Panc1 (cell line): ENCODE data around the gene CNN3. TPM values are rescaled to one million over a fixed set of nuclear protein-coding genes. Genes with fewer than 3 reads are reported as not detected.

Experiments
- ATAC-seq: fragments of 200-7000 bp; cut with Tn5 transposase; 2 replicates; pipeline ENCODE4 v1.9.1; 2020; ENCODE audit warnings: mild to moderate bottlenecking, moderate library complexity
- BruUV-seq: library from RNA; stranded (reverse); fragments of 400-500 nt; replicated peaks from 2 replicates; lab custom pipeline; 2021; lab: Mats Ljungman, UMichigan
- CTCF ChIA-PET: fragments of 300-600 bp; sonication (Branson Sonifier 250); formaldehyde crosslinking; loops from one replicate; lab custom pipeline; 2022; ENCODE audit warnings: antibody characterized with exemption; lab: Charles Lee
- POLR2A ChIA-PET: fragments of 300-600 bp; sonication (Branson Sonifier 250); formaldehyde crosslinking; loops from one replicate; lab custom pipeline; 2022; ENCODE audit warnings: antibody characterized with exemption; lab: Charles Lee
- DNase-seq: peaks from one replicate; pipeline ENCODE4 v3.0.0-alpha.2; 2010; ENCODE audit warnings: low read depth, low spot score
- H3K27ac ChIP-seq: 2 replicates; pipeline ENCODE4 v1.5.1; 2011; ENCODE audit warnings: mild to moderate bottlenecking, low read length, inconsistent platforms
- H3K27me3 ChIP-seq: fragments of 200-500 bp; sonication (Bioruptor generic); 2 replicates; pipeline ENCODE4 v1.6.0; 2014; ENCODE audit warnings: low read length, inconsistent platforms; ENCODE audit not compliant: control insufficient read depth, insufficient read depth
- H3K36me3 ChIP-seq: fragments of 200-500 bp; sonication (Bioruptor generic); 2 replicates; pipeline ENCODE4 v1.5.1; 2014; ENCODE audit warnings: inconsistent platforms, mild to moderate bottlenecking, low read length, moderate library complexity; ENCODE audit not compliant: control insufficient read depth, insufficient read depth
- H3K4me1 ChIP-seq: 2 replicates; pipeline ENCODE4 v1.5.1; 2011; ENCODE audit warnings: inconsistent platforms, mild to moderate bottlenecking, low read length, moderate library complexity; ENCODE audit not compliant: control insufficient read depth, insufficient read depth
- H3K4me3 ChIP-seq, 2 experiments: 2 replicates each; pipeline ENCODE4 v1.5.1; 2011 to 2012; ENCODE audit warnings: low read depth in 2 of 2, low read length in 2 of 2, mild to moderate bottlenecking in 2 of 2, inconsistent platforms in 1 of 2, moderate library complexity in 1 of 2
- H3K9me3 ChIP-seq: fragments of 200-500 bp; sonication (Bioruptor generic); 2 replicates; pipeline ENCODE4 v1.5.1; 2014; ENCODE audit warnings: low read depth, mild to moderate bottlenecking, inconsistent platforms, low read length, moderate library complexity; ENCODE audit not compliant: control insufficient read depth, insufficient read depth
- POLR2AphosphoS5 ChIP-seq: IDR thresholded peaks from 2 replicates; pipeline ENCODE4 v1.6.1; 2012; ENCODE audit warnings: mild to moderate bottlenecking, low read depth, low read length, moderate library complexity
- SIN3A ChIP-seq: IDR thresholded peaks from 2 replicates; pipeline ENCODE4 v1.6.1; 2012; ENCODE audit warnings: low read depth, mild to moderate bottlenecking, low read length, moderate library complexity, borderline replicate concordance; ENCODE audit not compliant: insufficient read depth
- TCF7L2 ChIP-seq: IDR thresholded peaks from 2 replicates; pipeline ENCODE4 v1.6.1; 2011; ENCODE audit warnings: mild to moderate bottlenecking, low read depth, low read length, inconsistent platforms
- in situ Hi-C: cut with HindIII; loops from 2 replicates; pipeline ENCODE4 v1.10.0; 2016; ENCODE audit warnings: low sequenced_read_pairs, low pct_unique_long_range_greater_than_20kb
- intact Hi-C: fragments of 100-400 bp; cut with micrococcal nuclease; formaldehyde crosslinking; loops from one replicate; pipeline ENCODE4 v1.10.0; 2022; ENCODE audit not compliant: unreplicated experiment
- total RNA-seq: library from RNA; stranded (reverse); gene quantifications from one replicate; pipeline ENCODE4 v1.2.1, GENCODE V29; 2021; ENCODE audit not compliant: unreplicated experiment
- TF ChIP-seq, protein P1 (sequence below): fragments of 450-650 bp; IDR thresholded peaks from 2 replicates; pipeline ENCODE4 v1.5.1; 2017; ENCODE audit warnings: mild to moderate bottlenecking
- TF ChIP-seq, protein P2 (sequence below), 2 experiments: IDR thresholded peaks; 2 replicates each; pipeline ENCODE4 v1.6.1; 2011 to 2012; ENCODE audit warnings: low read depth in 2 of 2, control low read depth in 1 of 2, low read length in 1 of 2, mild to moderate bottlenecking in 1 of 2, moderate library complexity in 1 of 2; ENCODE audit not compliant: insufficient read depth in 1 of 2

Gene CNN3
- total RNA-seq, 1 experiment from 2014 or later: 72.3 TPM

DNA sequence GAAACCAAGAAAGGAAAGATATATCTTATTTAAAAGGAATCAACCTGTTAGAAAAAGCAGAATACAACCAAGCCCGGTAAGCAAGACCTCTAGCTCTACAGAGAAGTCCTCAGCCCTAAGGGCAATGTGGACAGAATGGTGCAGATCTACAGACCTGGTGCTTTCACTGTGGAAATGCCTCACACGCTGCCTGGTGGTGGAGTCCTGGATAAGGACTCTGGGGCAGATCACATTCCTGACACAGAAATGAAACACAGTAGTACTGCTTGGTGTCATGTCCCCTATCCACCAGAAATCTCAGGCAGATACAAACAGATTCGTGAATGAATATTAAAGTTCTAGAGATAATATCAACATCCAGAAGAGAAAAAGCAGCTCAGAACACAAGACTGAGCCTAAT lies 6.8 kb downstream of the CNN3 start:
- BruUV-seq: no TSS peak
- intact Hi-C loops: loop anchor here (10.0 kb wide), 1 partner anchor 55 kb away; no protein-coding TSS in a partner anchor

DNA sequence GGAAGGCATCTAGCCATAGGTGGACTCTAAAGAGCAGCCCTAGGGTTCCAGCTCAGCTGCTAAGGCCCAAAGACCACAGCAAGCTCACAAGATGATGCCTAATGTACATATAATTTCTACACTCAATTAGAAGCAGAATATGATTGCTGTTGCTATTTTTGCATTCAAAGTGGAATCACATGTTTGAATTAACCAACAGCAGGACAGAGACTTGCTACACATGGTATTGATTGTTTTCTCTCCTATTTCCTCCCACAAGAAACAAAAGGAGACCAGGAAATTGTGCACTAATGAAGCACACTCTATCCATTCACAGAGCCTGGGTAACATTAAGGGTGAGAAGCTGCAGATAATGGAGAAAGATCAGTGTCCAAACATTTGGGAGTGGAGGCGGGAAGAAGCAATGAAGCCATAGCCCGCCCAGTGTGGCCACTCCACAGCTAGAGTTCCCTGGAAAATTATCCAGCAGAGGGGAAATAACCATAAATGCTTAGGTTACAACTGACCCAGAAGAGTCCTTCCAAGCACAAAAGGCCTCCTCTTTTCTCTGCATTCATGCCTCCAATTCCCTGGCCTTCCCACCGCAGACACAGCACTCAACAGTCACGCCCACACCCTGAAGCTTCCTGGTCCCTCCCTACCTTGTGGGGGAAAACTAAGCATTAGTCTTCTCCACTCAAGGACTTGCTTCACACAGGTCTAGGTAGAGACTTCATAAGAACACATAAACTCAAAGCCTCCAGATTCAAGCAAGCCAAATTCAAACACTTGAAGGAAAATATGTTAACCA lies 7.5 kb downstream of the CNN3 start:
- Histone ChIP-seq H3K27ac (no peak overlapping the region), H3K27me3 (no peaks in the 10 kb centered on the region), H3K36me3 (no peaks in the 10 kb centered on the region), H3K4me1 (peaks cover 7% of the 10 kb centered on the region; the same call in 1 of the 2 replicates), H3K9me3 (no peaks in the 10 kb centered on the region), H3K4me3 (no peak overlapping the region)
- intact Hi-C loops: loop anchor here (10.0 kb wide), 1 partner anchor 55 kb away; no protein-coding TSS in a partner anchor
- no peak for ATAC-seq
- POLR2A ChIA-PET: no interaction called here
- DNase-seq: no peak
- in situ Hi-C loops: no loop called here
- TF ChIP-seq TCF7L2 (no peak), SIN3A (no peak), POLR2AphosphoS5 (no peak)
- TF ChIP-seq, protein P1, sequence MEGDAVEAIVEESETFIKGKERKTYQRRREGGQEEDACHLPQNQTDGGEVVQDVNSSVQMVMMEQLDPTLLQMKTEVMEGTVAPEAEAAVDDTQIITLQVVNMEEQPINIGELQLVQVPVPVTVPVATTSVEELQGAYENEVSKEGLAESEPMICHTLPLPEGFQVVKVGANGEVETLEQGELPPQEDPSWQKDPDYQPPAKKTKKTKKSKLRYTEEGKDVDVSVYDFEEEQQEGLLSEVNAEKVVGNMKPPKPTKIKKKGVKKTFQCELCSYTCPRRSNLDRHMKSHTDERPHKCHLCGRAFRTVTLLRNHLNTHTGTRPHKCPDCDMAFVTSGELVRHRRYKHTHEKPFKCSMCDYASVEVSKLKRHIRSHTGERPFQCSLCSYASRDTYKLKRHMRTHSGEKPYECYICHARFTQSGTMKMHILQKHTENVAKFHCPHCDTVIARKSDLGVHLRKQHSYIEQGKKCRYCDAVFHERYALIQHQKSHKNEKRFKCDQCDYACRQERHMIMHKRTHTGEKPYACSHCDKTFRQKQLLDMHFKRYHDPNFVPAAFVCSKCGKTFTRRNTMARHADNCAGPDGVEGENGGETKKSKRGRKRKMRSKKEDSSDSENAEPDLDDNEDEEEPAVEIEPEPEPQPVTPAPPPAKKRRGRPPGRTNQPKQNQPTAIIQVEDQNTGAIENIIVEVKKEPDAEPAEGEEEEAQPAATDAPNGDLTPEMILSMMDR: no peak
- TF ChIP-seq, protein P2, sequence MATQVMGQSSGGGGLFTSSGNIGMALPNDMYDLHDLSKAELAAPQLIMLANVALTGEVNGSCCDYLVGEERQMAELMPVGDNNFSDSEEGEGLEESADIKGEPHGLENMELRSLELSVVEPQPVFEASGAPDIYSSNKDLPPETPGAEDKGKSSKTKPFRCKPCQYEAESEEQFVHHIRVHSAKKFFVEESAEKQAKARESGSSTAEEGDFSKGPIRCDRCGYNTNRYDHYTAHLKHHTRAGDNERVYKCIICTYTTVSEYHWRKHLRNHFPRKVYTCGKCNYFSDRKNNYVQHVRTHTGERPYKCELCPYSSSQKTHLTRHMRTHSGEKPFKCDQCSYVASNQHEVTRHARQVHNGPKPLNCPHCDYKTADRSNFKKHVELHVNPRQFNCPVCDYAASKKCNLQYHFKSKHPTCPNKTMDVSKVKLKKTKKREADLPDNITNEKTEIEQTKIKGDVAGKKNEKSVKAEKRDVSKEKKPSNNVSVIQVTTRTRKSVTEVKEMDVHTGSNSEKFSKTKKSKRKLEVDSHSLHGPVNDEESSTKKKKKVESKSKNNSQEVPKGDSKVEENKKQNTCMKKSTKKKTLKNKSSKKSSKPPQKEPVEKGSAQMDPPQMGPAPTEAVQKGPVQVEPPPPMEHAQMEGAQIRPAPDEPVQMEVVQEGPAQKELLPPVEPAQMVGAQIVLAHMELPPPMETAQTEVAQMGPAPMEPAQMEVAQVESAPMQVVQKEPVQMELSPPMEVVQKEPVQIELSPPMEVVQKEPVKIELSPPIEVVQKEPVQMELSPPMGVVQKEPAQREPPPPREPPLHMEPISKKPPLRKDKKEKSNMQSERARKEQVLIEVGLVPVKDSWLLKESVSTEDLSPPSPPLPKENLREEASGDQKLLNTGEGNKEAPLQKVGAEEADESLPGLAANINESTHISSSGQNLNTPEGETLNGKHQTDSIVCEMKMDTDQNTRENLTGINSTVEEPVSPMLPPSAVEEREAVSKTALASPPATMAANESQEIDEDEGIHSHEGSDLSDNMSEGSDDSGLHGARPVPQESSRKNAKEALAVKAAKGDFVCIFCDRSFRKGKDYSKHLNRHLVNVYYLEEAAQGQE (IDR thresholded peaks at IDR 0.05; ENCODE audit: insufficient read depth in 1 of 2, low read depth in 2 of 2, low read length in 1 of 2): no peak
- CTCF ChIA-PET: interaction anchor here (0.6 kb wide), 2 partner anchors 18 to 122 kb away, joined by 3 to 6 read pairs; no protein-coding TSS in a partner anchor
- no TSS peak for BruUV-seq

More for the DNA sequence above, 6.8 kb downstream of the CNN3 start:
- ChIA-PET POLR2A (no interaction called here), CTCF (no interaction called here)
- DNase-seq (no peak), ATAC-seq (no peak)
- TF ChIP-seq, protein P1: no peak
- TF ChIP-seq TCF7L2 (no peak), SIN3A (no peak), POLR2AphosphoS5 (no peak)
- TF ChIP-seq, protein P2 (IDR thresholded peaks at IDR 0.05; ENCODE audit: insufficient read depth in 1 of 2, low read depth in 2 of 2, low read length in 1 of 2): no peak
- no peaks in the 10 kb centered on the region for H3K9me3 ChIP-seq
- in situ Hi-C loops: no loop called here
- H3K4me1 ChIP-seq: peaks cover 11% of the 10 kb centered on the region
- no peak overlapping the region for H3K4me3 ChIP-seq
- H3K27me3 ChIP-seq: no peaks in the 10 kb centered on the region
- no peak overlapping the region for H3K27ac ChIP-seq
- H3K36me3 ChIP-seq: no peaks in the 10 kb centered on the region
